HG03565 (cell line): ENCODE measurements around the gene CASP7.

Experiments used
- ATAC-seq: cut with Tn5 transposase; IDR thresholded peaks from one replicate; pipeline ENCODE4 v1.9.1; 2021; ENCODE audit warnings: mild to moderate bottlenecking, moderate library complexity; ENCODE audit not compliant: unreplicated experiment

The CASP7 gene

DNA sequence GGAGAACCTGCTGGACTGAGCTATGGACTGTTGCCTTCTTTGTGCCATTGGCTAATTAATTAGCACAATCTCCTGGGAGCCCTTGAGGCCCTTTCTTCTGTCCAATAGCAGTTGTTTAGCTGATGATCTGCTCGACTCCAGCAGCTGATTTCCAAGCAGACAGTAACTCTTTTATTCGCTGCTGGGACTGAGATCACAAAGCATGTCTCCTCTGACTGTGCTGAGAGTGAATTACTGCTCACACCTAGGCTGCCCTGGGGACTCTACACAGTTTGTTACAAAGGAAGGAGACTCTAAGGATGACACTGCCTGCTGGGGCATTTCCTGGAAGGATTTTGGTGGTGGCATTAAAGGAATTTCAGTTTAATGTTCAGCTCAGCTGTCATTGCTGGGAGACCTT lies 31.4 kb downstream of the CASP7 start:
- no peak for ATAC-seq

DNA sequence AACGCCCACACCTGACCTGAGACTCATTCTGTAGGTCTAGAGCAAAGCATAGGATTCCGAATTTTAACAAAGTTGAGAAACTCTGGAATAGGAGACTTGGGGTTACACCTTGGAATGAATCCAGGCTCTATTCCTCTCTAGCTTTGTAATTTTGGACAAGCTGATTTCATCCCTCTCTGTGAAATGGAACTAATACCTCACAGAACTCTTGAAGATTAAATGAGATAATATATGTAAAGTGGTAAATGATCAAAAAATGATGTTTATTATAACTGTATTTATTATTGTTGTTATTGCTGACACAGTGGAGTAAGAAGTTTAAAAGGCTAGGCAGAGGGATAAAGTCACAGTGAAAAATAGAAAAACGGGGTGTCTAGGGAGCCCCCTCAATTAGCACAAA lies 32.3 kb downstream of the CASP7 start:
- ATAC-seq = no peak

- ATAC-seq = no peak
Observed at GRCh38 chr10:113712755-113713639, 33.3 kb downstream of the CASP7 start.

GRCh38 chr10:113713640-113713982 lies 33.9 kb downstream of the CASP7 start:
- no peak for ATAC-seq

DNA sequence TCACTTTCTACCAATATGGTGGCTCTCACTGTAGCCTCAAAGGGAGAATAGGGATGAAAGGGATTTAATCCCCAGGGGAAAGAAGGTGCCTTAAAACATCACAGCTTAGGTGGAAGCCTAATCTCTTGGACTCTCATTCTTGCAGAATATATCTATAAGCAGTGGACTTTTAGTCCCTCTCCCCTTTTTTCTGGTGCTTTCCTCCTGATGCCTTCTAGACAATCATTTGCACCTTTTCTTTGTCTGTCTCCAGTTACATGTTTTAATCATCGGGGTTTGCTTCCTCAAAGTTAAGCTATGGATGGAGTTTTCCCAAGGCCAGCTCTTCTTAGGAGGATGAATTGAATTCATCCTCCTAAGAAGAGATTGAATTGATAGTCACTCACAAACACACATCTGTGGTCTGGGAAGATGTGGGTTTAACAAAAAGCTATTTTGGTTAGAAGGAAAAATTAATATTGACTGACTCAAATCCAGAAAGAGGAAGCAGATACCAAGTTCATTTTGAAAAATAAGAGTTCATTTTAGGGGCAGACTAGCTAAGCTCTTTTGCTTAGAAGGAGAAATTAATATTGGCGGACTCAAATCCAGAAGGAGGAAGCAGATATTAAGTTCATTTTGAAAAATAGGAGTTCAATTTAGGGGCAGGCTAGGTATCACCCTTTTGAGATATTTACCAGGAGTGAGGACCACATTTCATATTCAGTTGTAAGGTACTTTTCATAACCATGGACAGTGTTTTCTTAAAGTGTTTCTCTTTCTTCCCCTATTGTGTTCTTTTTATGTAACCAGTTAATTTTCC lies 36.6 kb downstream of the CASP7 start:
- no peak for ATAC-seq

DNA sequence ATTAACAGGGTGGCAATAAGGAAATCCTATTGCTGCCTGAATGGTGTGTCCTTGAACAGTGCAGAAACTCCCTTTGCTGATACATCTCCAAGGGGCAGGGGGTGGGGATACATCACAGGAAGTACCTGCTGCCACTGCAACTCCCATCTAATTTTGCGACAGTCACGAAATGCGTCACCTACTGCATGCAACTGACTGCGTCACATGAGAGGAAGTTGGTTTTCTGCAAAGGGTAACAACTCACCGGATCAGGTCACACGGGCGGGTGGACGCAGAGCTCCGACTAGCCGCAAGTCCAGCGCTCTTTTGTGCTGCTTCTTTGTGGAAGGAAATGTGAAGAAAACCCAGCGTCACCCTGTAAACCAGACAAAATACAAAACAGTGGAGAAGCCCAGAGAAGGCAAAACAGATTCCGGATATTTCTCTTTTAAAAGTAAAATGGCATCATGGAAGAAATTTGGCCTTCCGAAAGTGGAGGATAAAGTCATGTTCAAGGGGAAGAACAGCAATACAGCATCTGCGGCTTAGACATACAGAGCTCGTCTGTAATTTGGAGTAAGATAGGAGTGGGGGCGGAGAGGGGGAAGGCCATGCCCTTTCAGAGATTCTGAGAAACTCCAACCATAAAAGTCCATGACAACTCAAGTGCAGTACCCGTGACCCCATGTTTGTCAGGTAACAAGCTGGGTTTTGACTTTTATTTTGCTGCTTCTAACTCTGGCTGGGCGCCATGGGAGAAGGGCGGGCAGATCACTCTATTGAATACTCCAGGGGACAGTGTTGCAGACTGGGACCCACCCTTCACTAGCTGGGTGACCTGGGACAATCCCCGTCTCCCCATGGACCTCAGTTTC lies 39.5 kb downstream of the CASP7 start:
- no peak for ATAC-seq

- no peak for ATAC-seq
Observed at GRCh38 chr10:113720386-113720785, 40.7 kb downstream of the CASP7 start.

GRCh38 chr10:113732160-113732881 lies 52.6 kb downstream of the CASP7 start:
- no peak for ATAC-seq

DNA sequence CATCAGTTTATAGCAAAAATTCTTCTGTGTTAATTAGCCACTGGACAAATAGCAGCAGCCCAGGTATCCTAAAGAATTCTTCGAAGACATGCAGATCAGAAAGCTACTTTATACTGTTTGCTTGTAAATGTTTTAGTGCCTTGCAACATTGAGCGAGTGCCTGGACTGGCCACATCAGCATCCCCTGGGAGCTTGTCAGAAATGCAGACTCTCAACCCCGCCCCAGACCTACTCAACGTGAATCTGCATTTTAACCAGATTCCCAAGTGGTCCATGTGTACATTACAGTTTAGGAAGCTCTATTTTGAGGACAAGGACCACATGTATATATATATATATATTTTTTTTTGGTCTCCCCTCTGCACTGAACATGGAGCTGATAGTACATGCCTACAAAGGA lies 53.3 kb downstream of the CASP7 start:
- ATAC-seq = no peak

DNA sequence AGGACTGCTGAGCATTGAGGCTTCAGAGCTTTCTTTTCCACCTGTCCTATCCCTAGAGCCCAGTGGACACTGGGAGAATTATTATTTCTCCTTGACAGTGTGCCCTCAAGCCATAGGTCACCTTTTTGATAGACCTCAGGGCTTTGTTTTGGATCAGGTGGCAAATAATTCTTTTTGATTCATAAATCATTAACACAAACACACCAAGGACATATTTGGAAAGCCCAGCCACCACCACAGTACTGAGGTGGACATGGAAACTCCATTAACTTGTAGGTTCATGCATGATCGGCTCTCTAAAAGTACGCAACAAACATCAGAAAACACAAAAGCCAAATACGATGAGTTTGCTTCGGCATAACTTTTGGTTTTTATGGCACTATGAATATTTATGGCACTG lies 53.9 kb downstream of the CASP7 start:
- no peak for ATAC-seq

DNA sequence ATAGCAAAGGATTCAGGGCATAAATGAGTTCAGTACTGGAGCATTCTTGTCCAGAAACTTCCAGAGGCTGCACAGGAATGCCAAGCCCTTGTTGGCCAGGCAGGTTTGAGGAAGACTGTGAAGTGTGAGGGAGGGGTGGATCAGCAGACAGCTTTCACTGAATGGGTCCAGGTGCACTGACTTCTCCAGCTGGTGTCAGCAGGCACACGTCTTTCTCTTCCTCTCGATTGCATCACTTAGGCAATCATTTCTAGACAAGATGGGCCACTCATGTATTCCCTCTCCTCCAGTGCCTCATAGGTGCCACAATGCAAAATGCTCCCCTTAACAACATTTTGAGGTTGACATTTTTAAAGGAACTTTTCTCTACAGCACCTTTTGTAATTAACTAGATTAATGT lies 56.2 kb downstream of the CASP7 start:
- peak; percentile 51 for ATAC-seq

DNA sequence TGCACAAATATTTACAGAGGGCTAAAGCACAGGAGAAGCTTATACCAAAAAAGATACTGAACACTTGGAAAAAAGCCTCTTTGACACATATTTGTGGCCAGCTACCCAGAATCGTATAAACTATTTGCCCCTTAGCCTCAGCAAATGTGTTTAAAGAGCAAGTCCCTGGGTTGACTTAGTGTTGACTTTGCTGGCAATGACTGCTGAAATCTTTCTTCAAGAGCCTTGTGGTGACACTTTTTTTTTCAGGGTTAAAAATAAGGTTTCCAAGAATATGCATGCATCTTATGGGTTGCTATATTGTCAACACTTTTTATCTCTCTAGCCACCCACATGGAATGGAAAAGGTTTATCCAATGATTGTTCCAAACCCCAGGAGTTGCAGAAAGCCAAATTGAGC lies 56.9 kb downstream of the CASP7 start:
- no peak for ATAC-seq

DNA sequence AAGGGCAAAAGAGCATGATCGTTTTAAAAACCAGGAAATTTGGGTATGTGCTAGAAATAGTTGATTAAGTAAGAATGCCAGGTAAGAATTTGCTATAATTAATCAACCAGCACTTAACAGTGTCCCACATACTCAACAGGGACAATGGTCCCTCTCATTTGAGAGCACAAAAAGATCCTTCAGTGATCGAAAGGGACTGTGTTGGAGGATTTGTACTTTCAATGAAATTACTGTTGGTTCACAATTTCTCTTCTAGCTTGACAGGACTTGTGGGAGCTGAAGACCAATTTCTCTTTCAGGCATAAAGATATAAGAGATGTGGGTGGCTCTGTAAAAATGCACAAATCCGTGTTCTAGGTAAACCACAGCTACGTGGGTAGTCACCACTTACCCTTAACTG lies 59.3 kb downstream of the CASP7 start:
- no peak for ATAC-seq

- ATAC-seq = no peak
Observed at GRCh38 chr10:113739577-113739976, 59.9 kb downstream of the CASP7 start.

GRCh38 chr10:113740850-113741249 lies 61.1 kb downstream of the CASP7 start:
- no peak for ATAC-seq

DNA sequence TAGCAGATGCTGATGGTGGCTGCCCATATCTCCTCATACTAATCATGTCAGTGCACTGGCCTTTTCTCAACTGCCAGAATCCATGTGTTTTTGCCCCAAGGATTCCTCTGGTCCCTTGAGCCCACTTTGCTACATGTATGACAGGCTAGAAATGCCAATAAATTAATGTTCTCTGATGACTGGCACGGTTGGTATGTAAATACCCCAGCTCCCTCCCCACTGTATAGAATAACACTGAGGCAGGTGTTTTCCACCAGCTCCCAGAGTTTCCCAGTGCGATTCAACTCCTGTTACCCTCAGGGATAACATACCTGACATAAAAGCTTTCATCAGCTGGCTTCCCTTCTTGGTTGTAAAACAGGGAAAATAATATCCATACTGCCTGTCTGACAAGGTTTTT lies 62.8 kb downstream of the CASP7 start:
- ATAC-seq = no peak

DNA sequence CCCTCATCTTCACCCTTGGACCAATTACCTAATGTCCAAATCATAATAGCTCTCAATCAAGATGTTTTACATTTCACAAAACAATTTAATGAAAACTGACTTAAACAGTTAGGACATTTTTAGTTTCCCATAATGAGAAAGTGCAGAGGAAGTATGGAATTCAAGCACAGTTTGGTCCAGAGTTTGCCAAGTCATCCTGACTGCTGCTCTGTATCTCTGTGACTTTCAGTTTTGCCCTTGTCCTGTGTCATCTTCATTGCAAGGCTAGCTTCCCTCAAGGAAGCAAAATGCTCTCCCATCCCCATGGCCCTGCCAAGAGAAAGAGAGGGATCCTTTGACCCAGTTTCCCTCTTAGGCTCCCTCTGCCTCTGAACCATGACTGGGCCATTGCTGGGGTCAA lies 63.9 kb downstream of the CASP7 start:
- ATAC-seq = no peak

GRCh38 chr10:113745374-113745773 lies 65.7 kb downstream of the CASP7 start:
- ATAC-seq = no peak

- ATAC-seq = no peak
Observed at GRCh38 chr10:113746217-113746957, 66.7 kb downstream of the CASP7 start.

- ATAC-seq = no peak
Observed at GRCh38 chr10:113751181-113751732, 71.5 kb downstream of the CASP7 start, which contains the start of gene PLEKHS1. Gene PLEKHS1, plus strand, starts transcription at chr10:113751682. Its CDS starts 3,596 bp downstream, at chr10:113755278.
